ENCODE measurements around the gene ABCA2. TPM values are rescaled to one million over a fixed set of nuclear protein-coding genes. Genes with fewer than 3 reads are reported as not detected.

ABCA2 gene, protein sequence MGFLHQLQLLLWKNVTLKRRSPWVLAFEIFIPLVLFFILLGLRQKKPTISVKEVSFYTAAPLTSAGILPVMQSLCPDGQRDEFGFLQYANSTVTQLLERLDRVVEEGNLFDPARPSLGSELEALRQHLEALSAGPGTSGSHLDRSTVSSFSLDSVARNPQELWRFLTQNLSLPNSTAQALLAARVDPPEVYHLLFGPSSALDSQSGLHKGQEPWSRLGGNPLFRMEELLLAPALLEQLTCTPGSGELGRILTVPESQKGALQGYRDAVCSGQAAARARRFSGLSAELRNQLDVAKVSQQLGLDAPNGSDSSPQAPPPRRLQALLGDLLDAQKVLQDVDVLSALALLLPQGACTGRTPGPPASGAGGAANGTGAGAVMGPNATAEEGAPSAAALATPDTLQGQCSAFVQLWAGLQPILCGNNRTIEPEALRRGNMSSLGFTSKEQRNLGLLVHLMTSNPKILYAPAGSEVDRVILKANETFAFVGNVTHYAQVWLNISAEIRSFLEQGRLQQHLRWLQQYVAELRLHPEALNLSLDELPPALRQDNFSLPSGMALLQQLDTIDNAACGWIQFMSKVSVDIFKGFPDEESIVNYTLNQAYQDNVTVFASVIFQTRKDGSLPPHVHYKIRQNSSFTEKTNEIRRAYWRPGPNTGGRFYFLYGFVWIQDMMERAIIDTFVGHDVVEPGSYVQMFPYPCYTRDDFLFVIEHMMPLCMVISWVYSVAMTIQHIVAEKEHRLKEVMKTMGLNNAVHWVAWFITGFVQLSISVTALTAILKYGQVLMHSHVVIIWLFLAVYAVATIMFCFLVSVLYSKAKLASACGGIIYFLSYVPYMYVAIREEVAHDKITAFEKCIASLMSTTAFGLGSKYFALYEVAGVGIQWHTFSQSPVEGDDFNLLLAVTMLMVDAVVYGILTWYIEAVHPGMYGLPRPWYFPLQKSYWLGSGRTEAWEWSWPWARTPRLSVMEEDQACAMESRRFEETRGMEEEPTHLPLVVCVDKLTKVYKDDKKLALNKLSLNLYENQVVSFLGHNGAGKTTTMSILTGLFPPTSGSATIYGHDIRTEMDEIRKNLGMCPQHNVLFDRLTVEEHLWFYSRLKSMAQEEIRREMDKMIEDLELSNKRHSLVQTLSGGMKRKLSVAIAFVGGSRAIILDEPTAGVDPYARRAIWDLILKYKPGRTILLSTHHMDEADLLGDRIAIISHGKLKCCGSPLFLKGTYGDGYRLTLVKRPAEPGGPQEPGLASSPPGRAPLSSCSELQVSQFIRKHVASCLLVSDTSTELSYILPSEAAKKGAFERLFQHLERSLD (N-terminal part only)
- 12.8 and 52.2 TPM in 2 replicates for total RNA-seq

GRCh38 chr9:137027369-137028262, at the start of gene ABCA2:
TSS of gene ABCA2 (minus strand) at chr9:137028237. CDS start at chr9:137028140, 97 bp downstream.

DNA sequence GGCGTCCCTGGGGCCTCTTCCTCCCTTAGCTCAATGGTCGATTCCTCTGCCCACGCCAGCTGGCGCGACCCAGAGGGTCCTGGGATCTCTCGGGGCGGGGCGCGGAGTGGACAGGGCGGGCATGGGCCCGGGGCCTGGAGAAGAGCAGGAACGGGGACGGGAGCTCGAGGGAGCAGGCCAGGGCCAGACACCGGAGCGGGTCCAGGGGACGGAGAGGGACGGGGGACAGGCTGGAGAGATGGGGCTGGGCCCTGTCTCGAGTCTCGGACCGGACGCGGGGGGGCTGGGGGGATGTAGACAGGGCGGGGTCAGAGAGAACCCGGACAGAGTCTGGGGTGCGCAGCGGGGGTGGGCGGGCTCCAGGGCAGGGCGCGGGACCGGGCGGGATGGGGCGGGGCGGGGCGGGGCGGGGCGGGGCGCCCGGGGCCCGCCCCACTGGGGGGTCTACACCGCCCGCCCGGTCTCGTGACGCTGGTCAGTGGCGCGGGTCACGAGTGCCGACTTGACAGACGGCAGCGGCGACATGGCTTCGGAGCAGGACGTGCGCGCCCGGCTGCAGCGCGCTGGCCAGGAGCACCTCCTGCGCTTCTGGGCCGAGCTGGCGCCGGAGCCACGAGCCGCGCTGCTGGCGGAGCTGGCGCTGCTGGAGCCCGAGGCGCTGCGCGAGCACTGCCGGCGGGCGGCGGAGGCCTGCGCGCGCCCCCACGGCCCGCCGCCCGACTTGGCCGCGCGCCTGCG, 49.1 kb upstream of the ABCA2 start, which contains the start of gene UAP1L1:
UAP1L1 (plus strand) TSS at position 508 of the 738 bp plus-strand sequence; CDS start at position 524, 16 bp downstream.

DNA sequence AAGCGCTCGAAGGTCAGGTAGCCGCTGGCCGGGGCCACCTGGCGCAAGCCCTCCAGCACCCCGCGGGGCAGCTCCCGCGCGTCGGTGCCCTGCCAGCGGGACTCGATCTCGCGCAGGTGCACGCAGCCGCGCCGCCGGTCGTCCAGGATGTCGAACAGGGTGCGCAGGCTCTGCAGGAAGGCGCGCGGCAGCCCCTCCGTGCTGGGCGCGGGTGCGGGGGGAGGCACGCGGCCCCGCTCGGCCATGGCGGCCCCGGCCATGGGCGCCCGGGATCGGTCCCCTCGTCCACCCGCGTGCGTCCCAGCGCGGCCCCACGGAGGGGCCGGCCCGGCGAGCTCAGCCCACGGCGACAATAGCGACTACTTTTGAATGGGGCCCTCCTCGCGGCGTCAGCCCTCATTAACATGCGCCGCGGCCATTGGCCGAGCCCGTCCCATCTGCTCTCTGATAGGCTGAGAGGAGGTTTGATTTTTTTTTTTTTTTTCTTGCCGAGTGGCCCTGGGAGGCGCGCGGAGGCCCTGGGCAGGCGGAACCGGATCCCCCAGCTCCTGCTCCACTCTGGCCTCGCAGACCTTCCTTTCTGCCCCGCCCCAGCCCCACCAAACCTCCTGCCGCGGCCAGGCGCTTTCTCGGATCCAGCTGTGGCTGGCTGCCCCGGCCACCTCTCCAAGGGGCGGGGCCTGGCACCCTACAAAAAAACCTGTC, 42.3 kb upstream of the ABCA2 start, which contains the start of gene SAPCD2:
SAPCD2 (minus strand) TSS at position 357 of the 705 bp plus-strand sequence; CDS start at position 260, 97 bp downstream.

DNA sequence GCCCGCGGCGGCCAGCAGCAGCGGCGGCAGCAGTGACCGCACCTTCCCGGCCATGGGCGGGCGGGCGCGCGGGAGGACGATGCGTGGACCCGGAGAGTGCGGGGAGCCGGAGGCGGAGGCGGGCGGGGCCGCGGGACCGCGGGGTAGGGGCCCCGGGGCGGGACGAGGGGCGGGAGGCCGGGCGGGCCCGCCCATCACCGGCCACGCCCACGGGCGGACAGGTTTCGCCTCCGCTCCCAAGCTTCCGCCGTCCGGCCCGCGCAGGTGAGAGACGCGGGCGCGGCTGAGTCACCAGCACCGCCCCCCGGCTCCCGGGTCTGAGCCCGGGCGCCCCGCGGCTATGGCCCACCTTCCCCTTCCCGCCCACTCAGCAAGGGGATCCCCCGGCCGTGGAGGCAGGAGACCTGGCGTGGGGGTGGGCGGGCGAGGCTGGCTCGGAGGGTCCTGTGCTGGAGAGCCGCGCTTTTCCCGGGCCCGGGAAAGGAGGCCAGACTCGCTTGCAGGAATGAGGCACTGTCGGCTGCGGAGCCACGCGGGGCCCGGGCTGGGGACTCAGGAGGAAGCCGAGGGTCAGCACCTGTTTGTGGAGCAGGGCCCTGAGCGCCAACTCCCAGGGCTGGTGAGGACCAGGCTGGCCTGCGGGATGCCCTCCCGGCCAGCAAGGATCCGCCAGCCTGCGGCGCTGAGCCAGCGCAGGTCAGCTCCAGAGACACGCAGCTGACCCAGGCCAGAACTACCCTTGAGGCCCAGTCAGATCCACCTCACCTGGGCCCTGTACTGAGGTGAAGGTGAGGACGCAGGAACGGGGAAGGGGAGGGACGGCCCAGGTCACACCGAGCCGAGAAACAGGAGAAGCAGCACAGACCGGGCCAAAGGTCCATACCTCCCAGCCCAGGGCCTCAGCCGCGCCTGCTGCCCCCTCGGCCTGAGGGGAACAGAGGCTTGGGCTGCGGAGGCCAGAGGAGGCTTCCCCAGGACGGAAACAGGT, 26.2 kb upstream of the ABCA2 start, which contains the start of gene ENTPD2:
ENTPD2 (minus strand) TSS at position 118 of the 988 bp plus-strand sequence; CDS start at position 54, 64 bp downstream.

GRCh38 chr9:137046088-137046787, 18.2 kb upstream of the ABCA2 start, which contains the start of gene NPDC1:
TSS of gene NPDC1 (minus strand) at chr9:137046177. CDS start at chr9:137045989, 188 bp downstream.

GRCh38 chr9:137031904-137032640, 4.0 kb upstream of the ABCA2 start, which contains the start of gene FUT7:
TSS of gene FUT7 (minus strand) at chr9:137032088. CDS start at chr9:137031991, 97 bp downstream.

DNA sequence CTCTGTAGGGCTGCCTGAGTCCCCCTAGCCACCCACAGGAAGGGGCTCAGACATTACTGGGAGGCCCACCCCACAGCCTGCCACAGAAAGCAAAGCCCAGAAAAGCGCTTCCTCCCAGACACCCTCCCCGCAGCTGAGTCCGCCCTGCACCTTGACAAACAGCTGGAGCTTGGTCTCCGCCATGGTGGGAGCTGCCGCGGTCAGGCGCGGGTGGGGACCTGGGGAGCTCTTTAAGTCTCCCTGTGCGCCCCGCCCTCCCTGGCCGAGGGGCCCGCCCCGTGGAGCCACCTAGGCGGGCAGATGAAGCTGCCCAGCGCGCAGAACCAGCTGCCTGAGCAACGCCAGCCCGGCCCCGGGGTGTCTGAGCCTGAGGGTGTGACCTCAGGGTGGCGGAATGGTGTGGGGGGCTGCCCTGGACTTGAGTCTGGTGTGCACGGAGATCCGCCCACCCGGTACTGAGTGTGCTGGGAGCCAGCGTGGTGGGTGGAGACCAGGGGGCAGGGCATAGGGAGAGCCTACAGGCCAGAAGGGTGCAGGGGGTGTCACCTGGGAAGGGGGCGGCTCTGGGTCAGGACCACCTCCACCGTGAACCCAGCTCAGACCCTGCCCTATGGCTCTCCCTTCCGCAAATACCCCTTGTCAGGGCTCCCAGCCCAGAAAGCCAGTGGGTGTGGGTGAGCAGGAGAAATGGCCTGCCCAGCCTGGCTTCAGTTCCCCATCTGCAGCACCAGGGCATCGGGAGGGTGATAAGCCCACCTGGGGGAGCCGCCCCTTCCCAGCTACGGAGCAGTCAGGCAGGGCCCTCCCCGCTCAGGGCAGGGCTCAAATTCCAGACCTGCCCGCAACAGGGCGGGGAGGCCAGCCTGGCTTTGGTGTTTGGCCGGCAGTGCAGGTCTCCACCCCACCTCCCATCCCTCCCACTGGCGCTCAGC, 31.4 kb downstream of the ABCA2 start, which contains the start of gene CLIC3:
CLIC3 (minus strand) TSS at position 208 of the 932 bp plus-strand sequence; CDS start at position 183, 25 bp downstream.

GRCh38 chr9:136991993-136992818, 35.8 kb downstream of the ABCA2 start, which contains the start of gene PAXX:
TSS of gene PAXX (plus strand) at chr9:136992422. CDS start at chr9:136992444, 22 bp downstream.

DNA sequence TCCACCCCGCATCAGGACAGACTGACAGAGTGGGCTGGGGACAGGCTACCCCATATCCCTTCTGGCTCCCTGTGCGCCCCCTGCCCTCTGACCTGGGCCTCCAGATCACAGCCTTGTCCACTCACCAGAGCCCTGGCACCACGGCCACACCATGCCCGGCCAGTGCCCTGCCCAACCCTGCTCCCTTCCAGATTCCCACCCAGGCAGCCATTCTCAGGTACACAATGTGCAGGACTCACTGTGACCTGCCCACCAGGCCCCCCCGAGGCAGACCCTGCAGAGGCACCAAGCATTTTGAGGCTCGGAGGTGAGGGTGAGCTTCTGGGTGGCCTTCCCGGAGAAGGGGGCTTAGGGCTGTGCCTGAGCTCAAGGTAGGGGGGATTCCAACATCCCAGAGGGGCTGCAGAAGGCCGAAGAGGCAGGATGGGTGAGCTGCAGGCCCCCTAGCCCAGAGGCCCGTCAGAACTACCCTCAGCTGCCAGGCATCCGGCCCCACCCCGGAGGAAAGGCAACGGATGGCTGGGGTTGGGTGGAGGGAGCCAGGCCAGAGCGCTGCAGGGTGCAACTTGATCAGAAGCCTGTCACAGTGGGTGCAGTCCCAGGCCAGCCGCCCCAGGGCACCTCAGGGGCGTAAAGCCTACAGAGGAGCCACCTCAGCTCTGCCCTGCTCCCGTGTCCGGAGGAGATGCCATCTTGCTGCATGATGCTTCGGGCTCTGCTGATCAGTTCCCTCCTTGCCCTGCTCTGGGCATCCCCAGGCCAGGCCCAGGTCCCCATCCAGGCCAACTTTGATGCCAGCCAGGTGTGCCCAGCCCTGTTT, 45.6 kb downstream of the ABCA2 start, which contains the start of gene LCNL1:
LCNL1 (plus strand) TSS at position 762 of the 820 bp plus-strand sequence. CDS start 594 bp downstream, outside the sequence.

GRCh38 chr9:136977223-136977622, 50.8 kb downstream of the ABCA2 start, which contains the start of gene PTGDS:
TSS of gene PTGDS (plus strand) at chr9:136977504. CDS start at chr9:136977579, 75 bp downstream.

